GM12878 (cell line): ENCODE results near the gene TPD52L2. TPM values are rescaled to one million over a fixed set of nuclear protein-coding genes. Genes with fewer than 3 reads are reported as not detected.

Experiments used
- ATF7 ChIP-seq: fragments of 450-650 bp; IDR thresholded peaks from 2 replicates; pipeline ENCODE4 v1.6.1; 2016; ENCODE audit warnings: low read depth, mild to moderate bottlenecking
- BACH1 ChIP-seq: fragments of 450-650 bp; IDR thresholded peaks from 2 replicates; pipeline ENCODE4 v1.6.1; 2017; ENCODE audit warnings: mild to moderate bottlenecking, borderline replicate concordance
- CEBPB ChIP-seq, 2 experiments: fragments of 150-350 bp in 1 of 2; IDR thresholded peaks; 2 replicates each; pipeline ENCODE4 v1.6.1; 2012 to 2014; ENCODE audit warnings: low read depth in 2 of 2, low read length in 2 of 2, borderline replicate concordance in 1 of 2, inconsistent platforms in 1 of 2
- EP300 ChIP-seq, 2 experiments: fragments of 150-350 bp in 1 of 2; IDR thresholded peaks; 2 replicates each; pipeline ENCODE4 v1.6.1; 2011 to 2012; ENCODE audit warnings: low read depth in 2 of 2, low read length in 2 of 2, borderline replicate concordance in 1 of 2, improper control_type of control experiment in 1 of 2, inconsistent platforms in 1 of 2; ENCODE audit not compliant: control insufficient read depth in 1 of 2
- IKZF2 ChIP-seq, 2 experiments: fragments of 450-650 bp; IDR thresholded peaks; 2 replicates each; pipeline ENCODE4 v1.6.1; 2017; ENCODE audit warnings: mild to moderate bottlenecking in 2 of 2, moderate library complexity in 2 of 2
- PAX8 ChIP-seq: fragments of 450-650 bp; IDR thresholded peaks from 2 replicates; pipeline ENCODE4 v1.6.1; 2017; ENCODE audit warnings: mild to moderate bottlenecking, moderate library complexity
- SMARCA5 ChIP-seq: fragments of 450-650 bp; IDR thresholded peaks from 2 replicates; pipeline ENCODE4 v1.6.1; 2017; ENCODE audit warnings: mild to moderate bottlenecking
- SPI1 ChIP-seq: IDR thresholded peaks from 2 replicates; pipeline ENCODE4 v1.6.1; 2011; ENCODE audit warnings: low read depth, mild to moderate bottlenecking, low read length, moderate library complexity, borderline replicate concordance; ENCODE audit not compliant: insufficient read depth
- SREBF2 ChIP-seq: IDR thresholded peaks from 2 replicates; pipeline ENCODE4 v1.6.1; 2012; ENCODE audit warnings: mild to moderate bottlenecking, low read length
- SUPT20H ChIP-seq: IDR thresholded peaks from 2 replicates; pipeline ENCODE4 v1.6.1; 2011; ENCODE audit warnings: low read depth, mild to moderate bottlenecking, low read length, moderate library complexity, borderline replicate concordance; ENCODE audit not compliant: control insufficient read depth
- ZNF207 ChIP-seq: fragments of 450-650 bp; IDR thresholded peaks from 2 replicates; pipeline ENCODE4 v1.6.1; 2014; ENCODE audit warnings: antibody characterized with exemption, mild to moderate bottlenecking, borderline replicate concordance
- ZNF622 ChIP-seq: fragments of 450-650 bp; IDR thresholded peaks from 2 replicates; pipeline ENCODE4 v1.6.1; 2017; ENCODE audit warnings: mild to moderate bottlenecking, inconsistent platforms
- polyA plus RNA-seq, 11 experiments: library from polyadenylated mRNA; depleted of rRNA in 4 of 11; unstranded in 6 of 11; stranded (reverse) in 5 of 11; fragments of >200 nt; fragmentation: Nextera tagmentation in 4 of 11; fragmentation: Illumina TruSeq in 1 of 11; extraction: Ambion mirVana in 4 of 11; extraction: Trizol in 1 of 11; gene quantifications; 1 replicate in 1 of 11; 2 replicates in 10 of 11; pipeline versions ENCODE4 v1.2.1 to v1.2.3, GENCODE V29; 2011 to 2016; ENCODE audit warnings: inconsistent platforms in 2 of 11, missing spikeins in 2 of 11, low read depth in 1 of 11
- total RNA-seq, 4 experiments: library from RNA; depleted of rRNA in 3 of 4; stranded (reverse); fragments of >200 nt in 3 of 4; fragmentation: Illumina TruSeq in 1 of 4; extraction: Trizol in 1 of 4; gene quantifications; 2 replicates each; pipeline versions ENCODE4 v1.2.1 to v1.2.3, GENCODE V29; 2013 to 2021
- TF ChIP-seq, protein P1 (sequence below): IDR thresholded peaks from 2 replicates; pipeline ENCODE4 v1.6.1; 2011; ENCODE audit warnings: mild to moderate bottlenecking, low read depth, low read length, moderate library complexity; ENCODE audit not compliant: insufficient replicate concordance
- TF ChIP-seq, protein P2 (sequence below): fragments of 450-650 bp; formaldehyde crosslinking; IDR thresholded peaks from 2 replicates; pipeline ENCODE4 v1.4.0; 2022; ENCODE audit warnings: mild to moderate bottlenecking, moderate library complexity
- TF ChIP-seq, protein P3 (sequence below): fragments of 450-650 bp; IDR thresholded peaks from 2 replicates; pipeline ENCODE4 v1.6.1; 2016; ENCODE audit warnings: mild to moderate bottlenecking
- TF ChIP-seq, protein P4 (sequence below), 3 experiments: IDR thresholded peaks in 2 of 3; conservative IDR thresholded peaks in 1 of 3; 2 replicates each; pipeline ENCODE4 v1.5.1; 2011; ENCODE audit warnings: low read depth in 3 of 3, low read length in 3 of 3, mild to moderate bottlenecking in 3 of 3, control low read depth in 2 of 3, moderate library complexity in 2 of 3, inconsistent platforms in 1 of 3, mixed read lengths in 1 of 3; ENCODE audit not compliant: control insufficient read depth in 2 of 3, insufficient read depth in 1 of 3; ENCODE audit errors: extremely low read depth in 1 of 3
- TF ChIP-seq, protein P5 (sequence below): IDR thresholded peaks from 2 replicates; pipeline ENCODE4 v1.6.1; 2011; ENCODE audit warnings: low read depth, mild to moderate bottlenecking, low read length, moderate library complexity, borderline replicate concordance; ENCODE audit errors: extremely low read depth

TPD52L2 gene
- total and polyA plus RNA-seq, 10 of the 15 experiments (the other 5 are each of a cell fraction or from before 2014, with no cell fraction given) = 1.6 to 71.0 (median 46.3) TPM

DNA sequence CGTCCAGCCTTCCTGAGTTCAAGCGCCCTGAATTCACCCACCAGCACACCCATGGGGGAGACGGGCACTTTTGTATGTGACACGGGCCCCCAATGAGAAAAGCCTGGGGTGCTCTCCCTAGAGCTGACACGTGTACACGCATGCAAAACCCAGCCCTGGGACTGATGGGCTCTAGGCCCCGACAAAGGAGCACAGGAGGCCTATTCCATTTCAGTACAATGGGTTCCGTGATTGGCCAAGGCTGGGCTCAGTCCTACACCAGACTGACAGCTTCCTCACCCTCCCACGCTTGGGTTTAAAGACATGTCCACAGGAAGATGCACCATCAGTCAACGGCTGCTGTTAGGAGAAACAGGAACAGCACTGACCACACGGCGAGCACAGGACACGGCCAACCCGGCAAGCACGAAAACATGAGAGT, 42.8 kb upstream of the TPD52L2 start (continued):
- no peak for TF ChIP-seq EP300 (IDR thresholded peaks at IDR 0.05; ENCODE audit: borderline replicate concordance in 1 of 2, control insufficient read depth in 1 of 2, low read depth in 2 of 2, low read length in 2 of 2)
- TF ChIP-seq, protein P1, sequence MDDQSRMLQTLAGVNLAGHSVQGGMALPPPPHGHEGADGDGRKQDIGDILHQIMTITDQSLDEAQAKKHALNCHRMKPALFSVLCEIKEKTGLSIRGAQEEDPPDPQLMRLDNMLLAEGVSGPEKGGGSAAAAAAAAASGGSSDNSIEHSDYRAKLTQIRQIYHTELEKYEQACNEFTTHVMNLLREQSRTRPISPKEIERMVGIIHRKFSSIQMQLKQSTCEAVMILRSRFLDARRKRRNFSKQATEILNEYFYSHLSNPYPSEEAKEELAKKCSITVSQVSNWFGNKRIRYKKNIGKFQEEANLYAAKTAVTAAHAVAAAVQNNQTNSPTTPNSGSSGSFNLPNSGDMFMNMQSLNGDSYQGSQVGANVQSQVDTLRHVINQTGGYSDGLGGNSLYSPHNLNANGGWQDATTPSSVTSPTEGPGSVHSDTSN = peak; percentile 14
- TF ChIP-seq SUPT20H = no peak
- TF ChIP-seq SPI1 = no peak
- no peak for TF ChIP-seq SMARCA5
- TF ChIP-seq ATF7 = no peak
- TF ChIP-seq, protein P2, sequence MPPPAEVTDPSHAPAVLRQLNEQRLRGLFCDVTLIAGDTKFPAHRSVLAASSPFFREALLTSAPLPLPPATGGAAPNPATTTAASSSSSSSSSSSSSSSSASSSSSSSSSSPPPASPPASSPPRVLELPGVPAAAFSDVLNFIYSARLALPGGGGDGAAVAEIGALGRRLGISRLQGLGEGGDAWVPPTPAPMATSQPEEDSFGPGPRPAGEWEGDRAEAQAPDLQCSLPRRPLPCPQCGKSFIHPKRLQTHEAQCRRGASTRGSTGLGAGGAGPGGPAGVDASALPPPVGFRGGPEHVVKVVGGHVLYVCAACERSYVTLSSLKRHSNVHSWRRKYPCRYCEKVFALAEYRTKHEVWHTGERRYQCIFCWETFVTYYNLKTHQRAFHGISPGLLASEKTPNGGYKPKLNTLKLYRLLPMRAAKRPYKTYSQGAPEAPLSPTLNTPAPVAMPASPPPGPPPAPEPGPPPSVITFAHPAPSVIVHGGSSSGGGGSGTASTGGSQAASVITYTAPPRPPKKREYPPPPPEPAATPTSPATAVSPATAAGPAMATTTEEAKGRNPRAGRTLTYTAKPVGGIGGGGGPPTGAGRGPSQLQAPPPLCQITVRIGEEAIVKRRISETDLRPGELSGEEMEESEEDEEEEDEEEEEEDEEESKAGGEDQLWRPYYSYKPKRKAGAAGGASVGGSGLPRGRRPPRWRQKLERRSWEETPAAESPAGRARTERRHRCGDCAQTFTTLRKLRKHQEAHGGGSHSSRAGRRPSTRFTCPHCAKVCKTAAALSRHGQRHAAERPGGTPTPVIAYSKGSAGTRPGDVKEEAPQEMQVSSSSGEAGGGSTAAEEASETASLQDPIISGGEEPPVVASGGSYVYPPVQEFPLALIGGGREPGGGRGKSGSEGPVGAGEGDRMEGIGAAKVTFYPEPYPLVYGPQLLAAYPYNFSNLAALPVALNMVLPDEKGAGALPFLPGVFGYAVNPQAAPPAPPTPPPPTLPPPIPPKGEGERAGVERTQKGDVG (CRISPR knock-in tag) = no peak
- TF ChIP-seq, protein P3, sequence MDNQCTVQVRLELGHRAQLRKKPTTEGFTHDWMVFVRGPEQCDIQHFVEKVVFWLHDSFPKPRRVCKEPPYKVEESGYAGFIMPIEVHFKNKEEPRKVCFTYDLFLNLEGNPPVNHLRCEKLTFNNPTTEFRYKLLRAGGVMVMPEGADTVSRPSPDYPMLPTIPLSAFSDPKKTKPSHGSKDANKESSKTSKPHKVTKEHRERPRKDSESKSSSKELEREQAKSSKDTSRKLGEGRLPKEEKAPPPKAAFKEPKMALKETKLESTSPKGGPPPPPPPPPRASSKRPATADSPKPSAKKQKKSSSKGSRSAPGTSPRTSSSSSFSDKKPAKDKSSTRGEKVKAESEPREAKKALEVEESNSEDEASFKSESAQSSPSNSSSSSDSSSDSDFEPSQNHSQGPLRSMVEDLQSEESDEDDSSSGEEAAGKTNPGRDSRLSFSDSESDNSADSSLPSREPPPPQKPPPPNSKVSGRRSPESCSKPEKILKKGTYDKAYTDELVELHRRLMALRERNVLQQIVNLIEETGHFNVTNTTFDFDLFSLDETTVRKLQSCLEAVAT = 0 out of 2 replicates have a peak, but pooled peaks have one; percentile 23
- TF ChIP-seq ZNF622 = no peak
- TF ChIP-seq CEBPB (IDR thresholded peaks at IDR 0.05; ENCODE audit: borderline replicate concordance in 1 of 2, low read depth in 2 of 2, low read length in 2 of 2) = no peak
- TF ChIP-seq PAX8 = no peak
- TF ChIP-seq ZNF207 = no peak
- no peak for TF ChIP-seq BACH1
- TF ChIP-seq, protein P4, sequence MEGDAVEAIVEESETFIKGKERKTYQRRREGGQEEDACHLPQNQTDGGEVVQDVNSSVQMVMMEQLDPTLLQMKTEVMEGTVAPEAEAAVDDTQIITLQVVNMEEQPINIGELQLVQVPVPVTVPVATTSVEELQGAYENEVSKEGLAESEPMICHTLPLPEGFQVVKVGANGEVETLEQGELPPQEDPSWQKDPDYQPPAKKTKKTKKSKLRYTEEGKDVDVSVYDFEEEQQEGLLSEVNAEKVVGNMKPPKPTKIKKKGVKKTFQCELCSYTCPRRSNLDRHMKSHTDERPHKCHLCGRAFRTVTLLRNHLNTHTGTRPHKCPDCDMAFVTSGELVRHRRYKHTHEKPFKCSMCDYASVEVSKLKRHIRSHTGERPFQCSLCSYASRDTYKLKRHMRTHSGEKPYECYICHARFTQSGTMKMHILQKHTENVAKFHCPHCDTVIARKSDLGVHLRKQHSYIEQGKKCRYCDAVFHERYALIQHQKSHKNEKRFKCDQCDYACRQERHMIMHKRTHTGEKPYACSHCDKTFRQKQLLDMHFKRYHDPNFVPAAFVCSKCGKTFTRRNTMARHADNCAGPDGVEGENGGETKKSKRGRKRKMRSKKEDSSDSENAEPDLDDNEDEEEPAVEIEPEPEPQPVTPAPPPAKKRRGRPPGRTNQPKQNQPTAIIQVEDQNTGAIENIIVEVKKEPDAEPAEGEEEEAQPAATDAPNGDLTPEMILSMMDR (IDR thresholded peaks at IDR 0.05 in 2 of 3, conservative IDR thresholded peaks at IDR 0.05 in 1 of 3; ENCODE audit: control insufficient read depth in 2 of 3, extremely low read depth in 1 of 3, insufficient read depth in 1 of 3, low read depth in 3 of 3, low read length in 3 of 3) = no peak
- no peak for TF ChIP-seq SREBF2
- no peak for TF ChIP-seq IKZF2 (IDR thresholded peaks at IDR 0.05)
- TF ChIP-seq, protein P5, sequence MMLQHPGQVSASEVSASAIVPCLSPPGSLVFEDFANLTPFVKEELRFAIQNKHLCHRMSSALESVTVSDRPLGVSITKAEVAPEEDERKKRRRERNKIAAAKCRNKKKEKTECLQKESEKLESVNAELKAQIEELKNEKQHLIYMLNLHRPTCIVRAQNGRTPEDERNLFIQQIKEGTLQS = no peak
